ENCODE results near the gene TNS3. TPM values are rescaled to one million over a fixed set of nuclear protein-coding genes. Genes with fewer than 3 reads are reported as not detected.

Gene TNS3
- total RNA-seq, 1 experiment from 2014 or later = 143 TPM

- Histone ChIP-seq H3K9me2 (ENCODE audit: insufficient read depth) (no peaks in the 10 kb centered on the region), H3K4me1 (replicated peaks; ENCODE audit: insufficient read depth) (peaks cover 20% of the 10 kb centered on the region), H4K20me1 (ENCODE audit: insufficient read depth) (peaks cover 95% of the 10 kb centered on the region), H3K27me3 (ENCODE audit: insufficient read depth, low read depth) (no peaks in the 10 kb centered on the region), H3K4me3 (no peak overlapping the region), H3K27ac (peak overlapping the region; percentile 69), H2AFZ (no peak overlapping the region), H3K36me3 (ENCODE audit: low read depth) (peaks cover 48% of the 10 kb centered on the region), H3K9me3 (ENCODE audit: insufficient read depth, low read depth) (no peaks in the 10 kb centered on the region), H3F3A (ENCODE audit: insufficient read depth, low read depth) (peaks cover 39% of the 10 kb centered on the region), H3K79me2 (ENCODE audit: low read depth) (peaks cover 88% of the 10 kb centered on the region), H3K4me2 (peak overlapping the region; percentile 54)
- POLR2A ChIA-PET (ENCODE audit: unreplicated experiment) = no interaction called here
- CTCF ChIA-PET = no interaction called here
- BruUV-seq (replicated peaks) = no TSS peak
- TF ChIP-seq EZH2 (IDR thresholded peaks at IDR 0.05; ENCODE audit: low read depth) = no peak
- TF ChIP-seq CTCF (conservative IDR thresholded peaks at IDR 0.05) = no peak
- no peak for DNase-seq
- intact Hi-C loops (cut with micrococcal nuclease; ENCODE audit: unreplicated experiment) = loop anchor here (1.0 to 5.0 kb wide), 3 partner anchors 19 to 211 kb away; no protein-coding TSS in a partner anchor
Measured at GRCh38 chr7:47361236-47361635, 220.7 kb downstream of the TNS3 start.

GRCh38 chr7:47360301-47360900 is 221.5 kb downstream of the TNS3 start:
- no peak for DNase-seq
- no peak overlapping the region for H3K27ac ChIP-seq
- intact Hi-C loops (cut with micrococcal nuclease; ENCODE audit: unreplicated experiment) = loop anchor here (2.0 to 5.0 kb wide), 2 partner anchors 92 to 212 kb away; no protein-coding TSS in a partner anchor
- CTCF ChIA-PET = no interaction called here
- H3K4me2 ChIP-seq = no peak overlapping the region
- TF ChIP-seq EZH2 (IDR thresholded peaks at IDR 0.05; ENCODE audit: low read depth) (no peak), CTCF (conservative IDR thresholded peaks at IDR 0.05) (no peak)
- H3K9me3 ChIP-seq (ENCODE audit: insufficient read depth, low read depth) = no peaks in the 10 kb centered on the region
- H3K4me3 ChIP-seq = no peak overlapping the region
- H3K27me3 ChIP-seq (ENCODE audit: insufficient read depth, low read depth) = no peaks in the 10 kb centered on the region
- no TSS peak for BruUV-seq (replicated peaks)
- POLR2A ChIA-PET (ENCODE audit: unreplicated experiment) = no interaction called here
- H3F3A ChIP-seq (ENCODE audit: insufficient read depth, low read depth) = peaks cover 33% of the 10 kb centered on the region
- H4K20me1 ChIP-seq (ENCODE audit: insufficient read depth) = peaks cover 95% of the 10 kb centered on the region
- H2AFZ ChIP-seq = no peak overlapping the region
- H3K79me2 ChIP-seq (ENCODE audit: low read depth) = peaks cover 90% of the 10 kb centered on the region
- peaks cover 54% of the 10 kb centered on the region for H3K36me3 ChIP-seq (ENCODE audit: low read depth)
- H3K9me2 ChIP-seq (ENCODE audit: insufficient read depth) = no peaks in the 10 kb centered on the region
- H3K4me1 ChIP-seq (replicated peaks; ENCODE audit: insufficient read depth) = peaks cover 20% of the 10 kb centered on the region

- Histone ChIP-seq H4K20me1 (ENCODE audit: insufficient read depth) (peaks cover 95% of the 10 kb centered on the region), H2AFZ (no peak overlapping the region), H3K4me3 (no peak overlapping the region), H3K9me2 (ENCODE audit: insufficient read depth) (no peaks in the 10 kb centered on the region), H3K9me3 (ENCODE audit: insufficient read depth, low read depth) (no peaks in the 10 kb centered on the region), H3K36me3 (ENCODE audit: low read depth) (peaks cover 52% of the 10 kb centered on the region), H3F3A (ENCODE audit: insufficient read depth, low read depth) (peaks cover 28% of the 10 kb centered on the region), H3K79me2 (ENCODE audit: low read depth) (peaks cover 93% of the 10 kb centered on the region), H3K27me3 (ENCODE audit: insufficient read depth, low read depth) (no peaks in the 10 kb centered on the region), H3K27ac (no peak overlapping the region), H3K4me2 (no peak overlapping the region), H3K4me1 (replicated peaks; ENCODE audit: insufficient read depth) (peaks cover 20% of the 10 kb centered on the region)
- DNase-seq = no peak
- BruUV-seq (replicated peaks) = no TSS peak
- TF ChIP-seq CTCF (conservative IDR thresholded peaks at IDR 0.05) = no peak
- TF ChIP-seq EZH2 (IDR thresholded peaks at IDR 0.05; ENCODE audit: low read depth) = no peak
- ChIA-PET CTCF (interaction anchor here (0.6 kb wide), 1 partner anchor 222 kb away, joined by 3 read pairs; no protein-coding TSS in a partner anchor), POLR2A (ENCODE audit: unreplicated experiment) (no interaction called here)
- intact Hi-C loops (cut with micrococcal nuclease; ENCODE audit: unreplicated experiment) = no loop called here
Measured at GRCh38 chr7:47358944-47359588, 222.8 kb downstream of the TNS3 start.
